Type B pancreatic cell (in vitro differentiated cells): Measurements from ENCODE around the gene GPR101. TPM values are rescaled to one million over a fixed set of nuclear protein-coding genes. Genes with fewer than 3 reads are reported as not detected.

Source experiments
- DNase-seq: peaks from one replicate; pipeline ENCODE4 v3.0.0; 2021; ENCODE audit warnings: mixed read lengths; ENCODE audit not compliant: unreplicated experiment; ENCODE audit errors: extremely low spot score
- H3K27ac Mint-ChIP-seq: 2 replicates; pipeline ENCODE4 v1.8.0; 2021; ENCODE audit warnings: mild to moderate bottlenecking, mixed read lengths
- H3K27me3 Mint-ChIP-seq: 2 replicates; pipeline ENCODE4 v1.8.0; 2021; ENCODE audit warnings: mixed read lengths
- H3K36me3 Mint-ChIP-seq: 2 replicates; pipeline ENCODE4 v1.8.0; 2021; ENCODE audit warnings: mixed read lengths
- H3K4me1 Mint-ChIP-seq: one replicate; pipeline ENCODE4 v1.8.0; 2021; ENCODE audit warnings: mixed read lengths; ENCODE audit not compliant: unreplicated experiment
- H3K4me3 Mint-ChIP-seq: 2 replicates; pipeline ENCODE4 v1.8.0; 2021; ENCODE audit warnings: mild to moderate bottlenecking, mixed read lengths
- H3K9me3 Mint-ChIP-seq: 2 replicates; pipeline ENCODE4 v1.8.0; 2021; ENCODE audit warnings: mixed read lengths
- total RNA-seq: library from RNA; stranded (reverse); gene quantifications from 2 replicates; pipeline ENCODE4 v1.2.1, GENCODE V29; 2021; ENCODE audit warnings: low replicate concordance
- TF ChIP-seq, protein P1 (sequence below): fragments of 200-600 bp; sonication (generic); conservative IDR thresholded peaks from 2 replicates; pipeline ENCODE4 v1.5.0; 2021; ENCODE audit warnings: antibody characterized with exemption, mild to moderate bottlenecking

Gene GPR101
- total RNA-seq, 1 donor from 2014 or later = not detected

DNA sequence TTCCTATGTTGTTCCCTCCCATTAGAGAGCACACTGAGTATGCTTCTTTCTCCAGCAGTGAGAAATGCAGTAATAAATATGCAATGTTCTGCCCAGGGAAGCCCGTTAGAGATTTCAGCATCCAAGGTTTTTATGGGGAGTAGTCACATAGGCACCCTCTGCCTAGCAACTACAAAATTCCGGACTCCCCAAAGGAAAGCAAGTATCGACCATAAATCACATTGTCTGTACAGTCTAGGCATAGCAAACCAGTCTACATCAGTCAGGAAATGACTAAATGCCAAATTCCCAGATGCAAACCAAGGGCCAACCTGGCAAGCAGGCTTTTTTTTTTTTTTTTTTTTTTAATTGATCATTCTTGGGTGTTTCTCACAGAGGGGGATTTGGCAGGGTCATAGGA, 34.8 kb downstream of the GPR101 start:
- H3K27ac Mint-ChIP-seq = no peak overlapping the region
- DNase-seq = no peak
- peaks cover 9% of the 10 kb centered on the region for H3K36me3 Mint-ChIP-seq
- TF ChIP-seq, protein P1, sequence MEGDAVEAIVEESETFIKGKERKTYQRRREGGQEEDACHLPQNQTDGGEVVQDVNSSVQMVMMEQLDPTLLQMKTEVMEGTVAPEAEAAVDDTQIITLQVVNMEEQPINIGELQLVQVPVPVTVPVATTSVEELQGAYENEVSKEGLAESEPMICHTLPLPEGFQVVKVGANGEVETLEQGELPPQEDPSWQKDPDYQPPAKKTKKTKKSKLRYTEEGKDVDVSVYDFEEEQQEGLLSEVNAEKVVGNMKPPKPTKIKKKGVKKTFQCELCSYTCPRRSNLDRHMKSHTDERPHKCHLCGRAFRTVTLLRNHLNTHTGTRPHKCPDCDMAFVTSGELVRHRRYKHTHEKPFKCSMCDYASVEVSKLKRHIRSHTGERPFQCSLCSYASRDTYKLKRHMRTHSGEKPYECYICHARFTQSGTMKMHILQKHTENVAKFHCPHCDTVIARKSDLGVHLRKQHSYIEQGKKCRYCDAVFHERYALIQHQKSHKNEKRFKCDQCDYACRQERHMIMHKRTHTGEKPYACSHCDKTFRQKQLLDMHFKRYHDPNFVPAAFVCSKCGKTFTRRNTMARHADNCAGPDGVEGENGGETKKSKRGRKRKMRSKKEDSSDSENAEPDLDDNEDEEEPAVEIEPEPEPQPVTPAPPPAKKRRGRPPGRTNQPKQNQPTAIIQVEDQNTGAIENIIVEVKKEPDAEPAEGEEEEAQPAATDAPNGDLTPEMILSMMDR = no peak
- no peak overlapping the region for H3K4me3 Mint-ChIP-seq
- no peaks in the 10 kb centered on the region for H3K27me3 Mint-ChIP-seq
- H3K9me3 Mint-ChIP-seq = no peaks in the 10 kb centered on the region
- no peaks in the 10 kb centered on the region for H3K4me1 Mint-ChIP-seq

Other genes starting within 250 kb of the GPR101 start
- gene RBMX, start 153.3 kb downstream of the GPR101 start, total RNA-seq = 181 and 369 TPM in 2 replicates